GM12801 (cell line): Measurements from ENCODE around the gene CATSPER3.

ENCODE experiments used
- CTCF ChIP-seq: IDR thresholded peaks from one replicate; pipeline ENCODE4 v1.5.1; 2011; ENCODE audit warnings: control low read depth; ENCODE audit not compliant: insufficient read length; ENCODE audit errors: extremely low read depth

The CATSPER3 gene

GRCh38 chr5:135024956-135025729, 57.4 kb downstream of the CATSPER3 start:
- TF ChIP-seq CTCF: no peak

DNA sequence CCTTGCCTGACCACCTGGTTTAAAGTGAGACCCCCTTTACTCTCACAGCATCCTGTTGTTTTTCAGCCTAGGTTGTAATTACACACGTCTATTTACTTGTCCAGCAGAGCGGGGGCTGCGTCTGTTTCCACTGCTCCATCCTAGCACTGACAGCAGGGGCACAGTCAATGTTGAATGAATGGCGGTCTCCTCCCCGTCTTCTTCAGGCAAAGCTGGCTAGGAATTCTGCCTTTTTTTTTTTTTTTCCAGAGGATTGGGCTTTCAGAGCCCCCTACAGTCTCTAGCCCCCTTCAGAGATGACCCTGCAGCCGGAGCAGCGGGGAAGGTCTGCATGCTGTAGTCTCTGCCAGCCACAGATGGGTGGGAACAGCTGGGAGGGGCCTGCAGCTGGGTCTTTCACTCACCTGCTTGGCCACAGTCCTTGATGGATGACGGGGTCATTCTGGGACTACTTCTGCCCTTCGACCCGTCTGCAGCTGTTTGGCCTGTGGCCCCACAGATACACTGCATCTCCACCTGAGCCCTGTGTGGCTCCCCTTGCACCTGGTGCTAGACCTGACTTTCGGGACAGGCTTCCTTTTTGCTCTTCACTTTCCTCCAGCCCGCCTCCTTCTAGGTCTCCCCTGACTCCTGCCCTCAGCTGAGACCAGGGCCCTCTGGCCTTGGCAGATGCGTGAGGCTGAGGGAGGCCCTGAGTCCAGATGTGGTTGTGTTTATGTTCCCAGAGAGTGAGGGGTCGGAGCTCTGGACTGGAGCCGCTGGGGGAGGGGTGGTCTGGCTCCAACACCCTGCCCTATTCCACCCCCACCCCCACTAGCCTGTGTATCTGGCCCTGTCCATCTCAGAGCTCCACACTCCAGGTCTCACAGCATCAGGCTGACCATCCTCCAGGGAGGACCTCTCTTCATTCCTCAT, 58.3 kb downstream of the CATSPER3 start:
- TF ChIP-seq CTCF: no peak

DNA sequence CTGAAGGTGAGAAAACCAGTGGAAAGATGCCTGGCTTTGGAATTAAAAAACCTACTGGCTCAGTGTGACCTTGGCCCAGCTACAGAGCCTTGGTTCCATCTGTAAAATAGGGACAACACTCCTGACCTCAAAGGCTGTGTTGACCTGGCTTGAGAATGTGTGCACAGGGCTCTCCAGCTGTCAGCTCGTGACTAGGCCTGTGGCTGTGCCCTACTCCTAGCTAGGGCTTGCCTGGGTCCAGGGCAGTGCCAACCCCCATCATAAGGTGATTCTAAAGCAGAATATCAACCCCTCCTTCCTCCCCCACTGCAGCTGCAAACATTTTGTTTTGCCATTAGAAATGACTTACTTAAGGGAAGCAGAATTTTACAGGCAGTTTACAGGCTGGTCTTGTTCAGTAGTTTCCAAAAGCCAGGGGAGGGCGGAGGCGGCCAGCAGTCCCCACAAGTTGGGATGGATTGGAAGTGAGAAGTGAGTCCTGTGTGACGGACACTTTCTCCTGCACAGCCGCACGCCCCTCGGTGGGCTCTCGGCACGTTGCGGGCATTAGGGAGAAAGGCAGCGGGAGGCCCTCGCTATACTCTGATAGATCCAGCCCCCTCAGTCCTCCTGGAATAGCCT, 59.0 kb downstream of the CATSPER3 start:
- TF ChIP-seq CTCF: no peak

DNA sequence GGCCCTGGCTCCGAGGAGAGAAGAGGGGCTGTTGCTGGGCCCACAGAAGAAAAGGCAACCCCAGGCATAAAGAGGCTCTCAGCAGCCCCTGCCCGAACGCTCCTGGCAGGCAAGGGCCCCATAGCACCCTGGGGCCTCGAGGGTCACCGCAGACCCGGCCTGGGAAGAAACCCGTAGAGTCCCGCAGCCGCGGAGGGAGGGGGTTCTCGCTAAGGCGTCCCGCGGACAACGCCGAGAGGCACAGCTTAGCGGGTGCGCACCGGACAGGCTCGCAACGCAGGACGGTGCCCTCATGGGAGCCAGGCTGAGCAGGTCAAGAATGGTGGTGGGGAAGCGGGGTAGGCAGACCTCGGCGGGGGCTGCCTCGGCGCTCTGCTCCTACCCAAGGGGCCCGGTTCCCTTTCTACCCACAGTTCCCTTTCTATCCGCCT, 59.6 kb downstream of the CATSPER3 start:
- TF ChIP-seq CTCF: no peak

- TF ChIP-seq CTCF: no peak
Measured at GRCh38 chr5:135027697-135028615, 60.2 kb downstream of the CATSPER3 start.

- TF ChIP-seq CTCF: no peak
Measured at GRCh38 chr5:135028791-135029476, 61.2 kb downstream of the CATSPER3 start.
